Trophoblast cell (in vitro differentiated cells and primary cell): ENCODE results near the gene ICA1.

Experiments
- DNase-seq, 2 donors: peaks; one replicate each; pipeline ENCODE4 v3.0.0-alpha.2; 2016
- H2AFZ ChIP-seq: 2 replicates; pipeline ENCODE4 v1.6.1; 2013; ENCODE audit warnings: low read length, moderate library complexity, mild to moderate bottlenecking; ENCODE audit not compliant: insufficient read depth, poor library complexity
- H2AK5ac ChIP-seq: 2 replicates; pipeline ENCODE4 v1.6.1; 2013; ENCODE audit warnings: mild to moderate bottlenecking, low read length
- H2BK120ac ChIP-seq: 2 replicates; pipeline ENCODE4 v1.6.1; 2013; ENCODE audit warnings: low read length, mild to moderate bottlenecking, moderate library complexity; ENCODE audit not compliant: insufficient read depth, poor library complexity
- H2BK12ac ChIP-seq: 2 replicates; pipeline ENCODE4 v1.6.1; 2013; ENCODE audit warnings: mild to moderate bottlenecking, low read length, moderate library complexity
- H2BK5ac ChIP-seq: 2 replicates; pipeline ENCODE4 v1.6.1; 2013; ENCODE audit warnings: low read length, low read depth, moderate library complexity, mild to moderate bottlenecking; ENCODE audit not compliant: poor library complexity
- H3K14ac ChIP-seq: 2 replicates; pipeline ENCODE4 v1.6.1; 2013; ENCODE audit warnings: mild to moderate bottlenecking, low read length
- H3K18ac ChIP-seq: 2 replicates; pipeline ENCODE4 v1.6.1; 2013; ENCODE audit warnings: mild to moderate bottlenecking, low read length
- H3K23ac ChIP-seq: 2 replicates; pipeline ENCODE4 v1.6.1; 2013; ENCODE audit warnings: low read length
- H3K27ac ChIP-seq: 2 replicates; pipeline ENCODE4 v1.5.1; 2013; ENCODE audit warnings: low read depth, mild to moderate bottlenecking, inconsistent platforms, low read length, moderate library complexity
- H3K27me3 ChIP-seq: 2 replicates; pipeline ENCODE4 v1.6.1; 2013; ENCODE audit warnings: inconsistent platforms, mild to moderate bottlenecking, low read length, moderate library complexity; ENCODE audit not compliant: insufficient read depth
- H3K36me3 ChIP-seq, 2 experiments: 1 replicate in 1 of 2; 2 replicates in 1 of 2; pipeline ENCODE4 v1.6.1; 2013; ENCODE audit warnings: low read length in 2 of 2, mild to moderate bottlenecking in 2 of 2, moderate library complexity in 1 of 2; ENCODE audit not compliant: insufficient read depth in 2 of 2, control insufficient read depth in 1 of 2
- H3K4ac ChIP-seq: 2 replicates; pipeline ENCODE4 v1.6.1; 2013; ENCODE audit warnings: low read depth, mild to moderate bottlenecking, low read length, moderate library complexity
- H3K4me1 ChIP-seq, 2 experiments: 1 replicate in 1 of 2; 2 replicates in 1 of 2; pipeline ENCODE4 v1.6.1; 2013; ENCODE audit warnings: low read length in 2 of 2, mild to moderate bottlenecking in 2 of 2, moderate library complexity in 1 of 2; ENCODE audit not compliant: insufficient read depth in 2 of 2, control insufficient read depth in 1 of 2
- H3K4me2 ChIP-seq: 2 replicates; pipeline ENCODE4 v1.6.1; 2013; ENCODE audit warnings: inconsistent platforms, mild to moderate bottlenecking, low read length, moderate library complexity
- H3K4me3 ChIP-seq: 2 replicates; pipeline ENCODE4 v1.5.1; 2013; ENCODE audit warnings: mild to moderate bottlenecking, low read depth, low read length, inconsistent platforms
- H3K79me1 ChIP-seq: one replicate; pipeline ENCODE4 v1.6.1; 2013; ENCODE audit warnings: low read length
- H3K79me2 ChIP-seq: 2 replicates; pipeline ENCODE4 v1.6.1; 2013; ENCODE audit warnings: low read length, mild to moderate bottlenecking; ENCODE audit not compliant: control insufficient read depth, insufficient read depth, poor library complexity
- H3K9ac ChIP-seq: 2 replicates; pipeline ENCODE4 v1.6.1; 2013; ENCODE audit warnings: mild to moderate bottlenecking, low read length
- H3K9me3 ChIP-seq: 2 replicates; pipeline ENCODE4 v1.6.1; 2013; ENCODE audit warnings: low read depth, mild to moderate bottlenecking, control low read depth, inconsistent platforms, low read length; ENCODE audit not compliant: insufficient read depth
- H4K12ac ChIP-seq: 2 replicates; pipeline ENCODE4 v1.6.1; 2013; ENCODE audit warnings: low read depth, mild to moderate bottlenecking, low read length, moderate library complexity
- H4K8ac ChIP-seq: 2 replicates; pipeline ENCODE4 v1.6.1; 2013; ENCODE audit warnings: low read depth, mild to moderate bottlenecking, low read length, moderate library complexity
- H4K91ac ChIP-seq: one replicate; pipeline ENCODE4 v1.6.1; 2013; ENCODE audit warnings: low read depth, mild to moderate bottlenecking, low read length, moderate library complexity
- WGBS: extraction: QIAGEN DNeasy Blood & Tissue Kit; methylation state at CpG from one replicate; pipeline ENCODE4 v1.1.7; 2013; ENCODE audit warnings: missing lambda C conversion rate; ENCODE audit not compliant: insufficient read length, insufficient coverage; ENCODE audit errors: extremely low coverage; 5-methylcytosine and 5-hydroxymethylcytosine counted together

ICA1 gene

GRCh38 chr7:8210845-8211724 is 50.9 kb downstream of the ICA1 start:
- no peaks in the 10 kb centered on the region for H3K36me3 ChIP-seq
- H3K18ac ChIP-seq: no peak overlapping the region
- H3K27me3 ChIP-seq: no peaks in the 10 kb centered on the region
- no peak overlapping the region for H4K91ac ChIP-seq
- no peaks in the 10 kb centered on the region for H3K79me2 ChIP-seq
- H3K4me1 ChIP-seq: peaks cover 6 to 11% of the 10 kb centered on the region in 2 experiments
- H3K79me1 ChIP-seq: no peaks in the 10 kb centered on the region
- no peak overlapping the region for H2BK120ac ChIP-seq
- H3K4me3 ChIP-seq: no peak overlapping the region
- no peak overlapping the region for H3K23ac ChIP-seq
- WGBS: no CpG with 5 or more reads among the region's 10 CpGs
- H4K12ac ChIP-seq: no peak overlapping the region
- no peak overlapping the region for H2AK5ac ChIP-seq
- no peak overlapping the region for H2BK12ac ChIP-seq
- no peak overlapping the region for H2AFZ ChIP-seq
- H4K8ac ChIP-seq: no peak overlapping the region
- DNase-seq: no peak
- H3K4ac ChIP-seq: no peak overlapping the region
- H2BK5ac ChIP-seq: no peak overlapping the region
- H3K9ac ChIP-seq: no peak overlapping the region
- no peak overlapping the region for H3K27ac ChIP-seq
- no peak overlapping the region for H3K4me2 ChIP-seq
- H3K9me3 ChIP-seq: no peaks in the 10 kb centered on the region
- H3K14ac ChIP-seq: no peak overlapping the region

DNA sequence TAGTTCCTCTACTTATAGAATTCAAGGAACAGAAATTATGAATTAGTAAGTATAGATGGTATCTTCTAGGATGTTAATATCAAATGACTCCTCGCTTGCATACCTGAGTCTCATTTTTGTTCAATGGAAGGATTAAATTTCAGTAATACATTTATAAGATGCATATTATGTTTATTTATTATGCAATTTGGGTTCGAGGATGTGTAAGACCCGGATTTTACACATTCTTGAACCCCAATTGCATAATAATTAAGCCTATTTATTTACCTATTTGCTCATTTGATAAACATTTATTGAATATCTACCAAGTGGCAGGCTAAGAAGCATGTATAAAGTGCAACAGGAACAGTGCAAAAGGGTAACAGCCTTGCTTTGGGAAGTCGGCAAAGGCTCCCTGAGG is 52.6 kb downstream of the ICA1 start:
- Histone ChIP-seq H3K27ac (no peak overlapping the region), H3K9me3 (no peaks in the 10 kb centered on the region), H2BK120ac (no peak overlapping the region), H2BK12ac (no peak overlapping the region), H4K8ac (no peak overlapping the region), H3K18ac (no peak overlapping the region), H4K91ac (no peak overlapping the region), H3K9ac (no peak overlapping the region), H4K12ac (no peak overlapping the region), H2BK5ac (no peak overlapping the region), H3K4me3 (no peak overlapping the region), H3K79me1 (no peaks in the 10 kb centered on the region), H3K14ac (no peak overlapping the region), H3K4me1 (peaks cover under 1 to 8% of the 10 kb centered on the region in 2 experiments), H2AK5ac (no peak overlapping the region), H3K4ac (no peak overlapping the region), H2AFZ (no peak overlapping the region), H3K27me3 (no peaks in the 10 kb centered on the region), H3K4me2 (no peak overlapping the region), H3K79me2 (no peaks in the 10 kb centered on the region), H3K23ac (no peak overlapping the region), H3K36me3 (no peaks in the 10 kb centered on the region)
- no peak for DNase-seq
- whole genome bisulfite sequencing: no CpG with 5 or more reads among the region's 4 CpGs

- Histone ChIP-seq H3K4ac (no peak overlapping the region), H3K9ac (no peak overlapping the region), H2AK5ac (no peak overlapping the region), H3K4me2 (no peak overlapping the region), H3K9me3 (no peaks in the 10 kb centered on the region), H2BK5ac (no peak overlapping the region), H3K79me1 (no peaks in the 10 kb centered on the region), H2BK12ac (no peak overlapping the region), H3K14ac (no peak overlapping the region), H3K27me3 (no peaks in the 10 kb centered on the region), H4K12ac (no peak overlapping the region), H4K8ac (no peak overlapping the region), H4K91ac (no peak overlapping the region), H3K23ac (no peak overlapping the region), H2BK120ac (no peak overlapping the region), H3K79me2 (no peaks in the 10 kb centered on the region), H3K4me3 (no peak overlapping the region), H3K18ac (no peak overlapping the region), H3K4me1 (peaks cover 0 to 7% of the 10 kb centered on the region in 2 experiments), H2AFZ (no peak overlapping the region), H3K27ac (no peak overlapping the region), H3K36me3 (no peaks in the 10 kb centered on the region)
- no peak for DNase-seq
- no CpG with 5 or more reads among the region's 2 CpGs for WGBS
Observed at GRCh38 chr7:8208816-8209215, 53.2 kb downstream of the ICA1 start.

- no peak overlapping the region for H3K23ac ChIP-seq
- no peak overlapping the region for H4K91ac ChIP-seq
- no peak overlapping the region for H4K8ac ChIP-seq
- H3K14ac ChIP-seq: no peak overlapping the region
- no peak overlapping the region for H3K4ac ChIP-seq
- H2AFZ ChIP-seq: no peak overlapping the region
- no peak overlapping the region for H3K27ac ChIP-seq
- no peak overlapping the region for H2AK5ac ChIP-seq
- no peak overlapping the region for H2BK120ac ChIP-seq
- H4K12ac ChIP-seq: no peak overlapping the region
- no peaks in the 10 kb centered on the region for H3K36me3 ChIP-seq
- no peak overlapping the region for H3K4me2 ChIP-seq
- no peaks in the 10 kb centered on the region for H3K9me3 ChIP-seq
- H3K79me1 ChIP-seq: no peaks in the 10 kb centered on the region
- no peak for DNase-seq
- no peak overlapping the region for H2BK12ac ChIP-seq
- no peak overlapping the region for H2BK5ac ChIP-seq
- no peak overlapping the region for H3K9ac ChIP-seq
- H3K27me3 ChIP-seq: no peaks in the 10 kb centered on the region
- no peak overlapping the region for H3K4me3 ChIP-seq
- H3K18ac ChIP-seq: no peak overlapping the region
- H3K4me1 ChIP-seq: peaks cover 0 to 5% of the 10 kb centered on the region in 2 experiments
- whole genome bisulfite sequencing: no CpG with 5 or more reads among the region's 1 CpG
- H3K79me2 ChIP-seq: no peaks in the 10 kb centered on the region
Observed at GRCh38 chr7:8206956-8207355, 55.0 kb downstream of the ICA1 start.
